Naive thymus-derived CD4-positive, alpha-beta T cell (primary cell): ENCODE results near the gene CALM1. TPM values are rescaled to one million over a fixed set of nuclear protein-coding genes. Genes with fewer than 3 reads are reported as not detected.

Experiments used
- ATAC-seq: fragments of 150-1000 bp; cut with Tn5 transposase; 2 replicates; pipeline ENCODE4 v1.10.0; 2021; ENCODE audit warnings: mild to moderate bottlenecking, moderate library complexity
- CTCF ChIA-PET: fragments of 350-600 bp; sonication (Branson Sonifier 250); formaldehyde crosslinking; loops from one replicate; lab custom pipeline; 2021; ENCODE audit warnings: antibody characterized with exemption; lab: Charles Lee
- POLR2A ChIA-PET: fragments of 350-600 bp; sonication (Branson Sonifier 250); formaldehyde crosslinking; loops from one replicate; lab custom pipeline; 2021; ENCODE audit warnings: antibody characterized with exemption, inconsistent platforms; lab: Charles Lee
- DNase-seq, 9 donors: peaks; one replicate each; pipeline versions ENCODE4 v3.0.0 to v3.0.0-alpha.2; 2020 to 2022; ENCODE audit warnings: mixed read lengths in 1 of 9
- H3K27ac ChIP-seq: one replicate; pipeline ENCODE4 v1.7.0; 2013; ENCODE audit warnings: mild to moderate bottlenecking, low read depth, low read length, moderate library complexity
- H3K27me3 ChIP-seq, 2 donors: one replicate each; pipeline ENCODE4 v1.7.0; 2013; ENCODE audit warnings: low read length in 2 of 2, mild to moderate bottlenecking in 2 of 2, moderate library complexity in 2 of 2; ENCODE audit not compliant: control insufficient read depth in 2 of 2, insufficient read depth in 2 of 2
- H3K36me3 ChIP-seq, 3 experiments: 1 replicate in 2 of 3; 2 replicates in 1 of 3; pipeline ENCODE4 v1.7.0; 2013; ENCODE audit warnings: low read length in 3 of 3, mild to moderate bottlenecking in 3 of 3, moderate library complexity in 1 of 3; ENCODE audit not compliant: insufficient read depth in 3 of 3, control insufficient read depth in 2 of 3
- H3K4me1 ChIP-seq, 2 donors: one replicate each; pipeline ENCODE4 v1.7.0; 2013; ENCODE audit warnings: low read length in 2 of 2, mild to moderate bottlenecking in 2 of 2, moderate library complexity in 1 of 2; ENCODE audit not compliant: control insufficient read depth in 2 of 2, insufficient read depth in 2 of 2
- H3K4me3 ChIP-seq: 2 replicates; pipeline ENCODE4 v1.7.0; 2013; ENCODE audit warnings: mild to moderate bottlenecking, low read length
- H3K9me3 ChIP-seq, 3 experiments: 1 replicate in 2 of 3; 2 replicates in 1 of 3; pipeline ENCODE4 v1.7.0; 2013; ENCODE audit warnings: low read length in 3 of 3; ENCODE audit not compliant: control insufficient read depth in 2 of 3
- H3K27ac Mint-ChIP-seq, 9 donors: one replicate each; pipeline ENCODE4 v1.8.0; 2020 to 2022; ENCODE audit warnings: mixed read lengths in 9 of 9, mild to moderate bottlenecking in 8 of 9, moderate library complexity in 5 of 9, inconsistent platforms in 2 of 9
- H3K27me3 Mint-ChIP-seq, 5 donors: one replicate each; pipeline ENCODE4 v1.8.0; 2021 to 2022; ENCODE audit warnings: mixed read lengths in 5 of 5, mild to moderate bottlenecking in 1 of 5
- H3K36me3 Mint-ChIP-seq, 5 donors: one replicate each; pipeline ENCODE4 v1.8.0; 2020 to 2022; ENCODE audit warnings: mixed read lengths in 5 of 5, mild to moderate bottlenecking in 3 of 5, inconsistent platforms in 1 of 5
- H3K4me1 Mint-ChIP-seq, 7 donors: one replicate each; pipeline ENCODE4 v1.8.0; 2020 to 2022; ENCODE audit warnings: mixed read lengths in 7 of 7, mild to moderate bottlenecking in 3 of 7, inconsistent platforms in 1 of 7
- H3K4me3 Mint-ChIP-seq, 10 donors: one replicate each; pipeline ENCODE4 v1.8.0; 2020 to 2022; ENCODE audit warnings: mild to moderate bottlenecking in 10 of 10, mixed read lengths in 10 of 10, moderate library complexity in 6 of 10, inconsistent platforms in 2 of 10
- H3K9me3 Mint-ChIP-seq, 11 donors: one replicate each; pipeline ENCODE4 v1.8.0; 2020 to 2022; ENCODE audit warnings: mixed read lengths in 11 of 11, mild to moderate bottlenecking in 4 of 11, inconsistent platforms in 1 of 11, moderate library complexity in 1 of 11
- intact Hi-C, 2 donors: fragments of 100-400 bp; cut with micrococcal nuclease; formaldehyde crosslinking; loops; one replicate each; pipeline ENCODE4 v1.15.1; 2023
- polyA plus RNA-seq, 2 donors: library from polyadenylated mRNA; unstranded; fragments of 300-500 nt; fragmentation: Illumina TruSeq; gene quantifications; one replicate each; pipeline ENCODE4 v1.2.3, GENCODE V29; 2021
- total RNA-seq, 6 experiments: library from RNA in 5 of 6; stranded (reverse) in 5 of 6; gene quantifications; 1 replicate in 5 of 6; 2 replicates in 1 of 6; pipeline ENCODE4 v1.2.3 and lab custom pipeline; 2021 to 2026

CALM1 gene
- total and polyA plus RNA-seq, 7 experiments from 2014 or later, result 611 to 2,295 (median 699) TPM

DNA sequence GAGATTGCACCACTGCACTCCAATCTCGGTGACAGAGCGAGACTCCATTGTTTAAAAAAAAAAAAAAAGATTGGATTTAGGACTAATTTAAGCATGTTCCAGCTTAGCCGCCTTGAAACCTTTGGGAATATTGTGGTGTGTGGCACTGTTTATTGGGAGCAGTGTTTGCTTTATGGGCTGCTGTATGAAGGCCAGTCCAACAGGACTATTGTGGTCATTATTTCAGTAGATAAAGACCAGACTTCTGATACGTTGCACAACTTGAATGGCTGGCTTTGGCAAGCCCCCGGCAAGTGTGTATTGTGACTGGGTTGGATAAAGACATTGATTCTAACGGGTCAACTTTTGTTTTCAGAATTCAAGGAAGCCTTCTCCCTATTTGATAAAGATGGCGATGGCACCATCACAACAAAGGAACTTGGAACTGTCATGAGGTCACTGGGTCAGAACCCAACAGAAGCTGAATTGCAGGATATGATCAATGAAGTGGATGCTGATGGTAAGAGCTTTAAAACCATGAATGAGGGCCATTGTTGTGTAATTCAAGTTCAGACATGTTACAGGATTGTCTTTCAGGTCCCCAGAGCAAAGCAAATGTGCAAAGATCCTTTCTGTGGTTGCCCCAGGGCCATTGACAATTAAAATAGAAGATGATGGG lies 4.2 kb downstream of the CALM1 start:
- Histone ChIP-seq H3K9me3 (no peaks in the 10 kb centered on the region), H3K4me1 (peaks cover 49 to 50% of the 10 kb centered on the region in 2 donors), H3K4me3 (no peak overlapping the region), H3K27me3 (no peaks in the 10 kb centered on the region), H3K27ac (peak overlapping the region; percentile 92), H3K36me3 (peaks cover 57 to 71% (median 63%) of the 10 kb centered on the region in 3 experiments)
- Mint-ChIP-seq H3K4me3 (peak overlapping the region; percentile 68 to 100 (median 97)), H3K36me3 (peaks cover 12 to 63% (median 56%) of the 10 kb centered on the region in 5 donors), H3K4me1 (peaks cover 44 to 80% (median 72%) of the 10 kb centered on the region in 7 donors), H3K27ac (peak overlapping the region in 8 of 9 donors; percentile 38 to 99 (median 80)), H3K27me3 (peaks cover 0 to 7% (median 0%) of the 10 kb centered on the region in 5 donors), H3K9me3 (peaks cover 0 to 16% (median 0%) of the 10 kb centered on the region in 11 donors)
- ATAC-seq (no peak), DNase-seq (no peak)
- ChIA-PET CTCF (interaction anchor here (0.7 to 2.7 kb wide), 7 partner anchors 12 to 99 kb away, joined by 3 to 12 read pairs (median 3); no protein-coding TSS in a partner anchor), POLR2A (interaction anchor here (0.6 to 7.2 kb wide), 8 partner anchors 8 to 1041 kb away, joined by 3 to 206 read pairs (median 4); partner anchors contain the start of gene NRDE2)
- intact Hi-C loops, result no loop called here

DNA sequence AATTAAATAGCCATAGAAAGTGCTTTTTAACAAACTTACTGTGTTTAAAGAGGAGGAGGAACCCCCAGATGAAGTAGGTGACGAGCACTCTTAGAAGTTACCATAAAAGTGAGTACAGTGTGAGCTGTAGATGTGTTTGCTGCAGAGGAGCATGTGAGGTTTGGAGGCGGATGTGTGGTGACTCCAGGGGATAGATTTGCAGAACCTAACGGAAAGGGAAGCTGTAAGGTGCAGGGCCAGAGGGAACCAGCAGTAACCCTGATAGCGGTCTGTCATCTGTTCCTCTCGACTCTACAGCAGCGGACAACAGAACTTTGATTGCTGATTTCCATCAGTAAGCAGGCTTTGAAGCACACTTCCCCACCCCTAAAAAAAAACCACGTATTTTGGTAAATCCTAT lies 5.2 kb downstream of the CALM1 start:
- no peak overlapping the region for H3K4me3 ChIP-seq
- H3K27me3 Mint-ChIP-seq, result peaks cover 0 to 5% (median 0%) of the 10 kb centered on the region in 5 donors
- H3K36me3 ChIP-seq, result peaks cover 61 to 79% (median 69%) of the 10 kb centered on the region in 3 experiments
- no peaks in the 10 kb centered on the region for H3K9me3 ChIP-seq
- peak in 3 of 9 donors; percentile 17 to 46 (median 39) for DNase-seq
- H3K36me3 Mint-ChIP-seq, result peaks cover 12 to 66% (median 63%) of the 10 kb centered on the region in 5 donors
- ATAC-seq, result no peak
- H3K4me1 Mint-ChIP-seq, result peaks cover 50 to 82% (median 78%) of the 10 kb centered on the region in 7 donors
- H3K27me3 ChIP-seq, result no peaks in the 10 kb centered on the region
- peak overlapping the region; percentile 8 to 99 (median 78) for H3K27ac Mint-ChIP-seq
- peak overlapping the region; percentile 92 for H3K27ac ChIP-seq
- H3K4me1 ChIP-seq, result peaks cover 47 to 49% of the 10 kb centered on the region in 2 donors
- H3K4me3 Mint-ChIP-seq, result peak overlapping the region; percentile 4 to 99 (median 84)
- H3K9me3 Mint-ChIP-seq, result peaks cover 0 to 11% (median 0%) of the 10 kb centered on the region in 11 donors
- CTCF ChIA-PET, result interaction anchor here (0.7 to 2.5 kb wide), 4 partner anchors 13 to 33 kb away, joined by 3 to 12 read pairs (median 3); no protein-coding TSS in a partner anchor
- intact Hi-C loops, result no loop called here
- POLR2A ChIA-PET, result interaction anchor here (0.9 to 7.2 kb wide), 7 partner anchors 9 to 295 kb away, joined by 3 to 206 read pairs (median 3); partner anchors contain the start of gene NRDE2

DNA sequence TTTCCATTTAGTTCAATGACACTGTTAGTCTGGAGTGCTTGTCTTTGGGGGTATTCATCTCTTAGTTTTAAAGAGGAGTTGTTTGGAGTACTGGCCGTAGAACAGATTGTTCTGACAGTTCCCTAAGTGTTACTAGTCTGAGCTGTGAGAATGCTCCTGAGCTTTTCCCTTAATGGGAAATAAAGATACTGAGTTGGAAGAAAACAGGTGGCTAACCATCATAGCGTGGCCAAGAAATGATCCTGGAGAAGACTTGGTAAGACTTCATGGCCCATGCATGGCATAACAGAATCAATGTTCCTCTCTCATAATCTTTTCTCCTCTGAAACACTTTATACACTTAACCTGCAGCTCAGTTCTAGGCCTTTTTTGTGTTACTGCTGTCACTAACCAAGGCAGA lies 6.2 kb downstream of the CALM1 start:
- Mint-ChIP-seq H3K4me3 (peak overlapping the region in 7 of 10 donors; percentile 7 to 96 (median 21)), H3K36me3 (peaks cover 12 to 66% (median 64%) of the 10 kb centered on the region in 5 donors), H3K27me3 (peaks cover 0 to 3% (median 0%) of the 10 kb centered on the region in 5 donors), H3K9me3 (peaks cover 0 to 8% (median 0%) of the 10 kb centered on the region in 11 donors), H3K27ac (peak overlapping the region in 7 of 9 donors; percentile 76 to 99 (median 87)), H3K4me1 (peaks cover 50 to 84% (median 81%) of the 10 kb centered on the region in 7 donors)
- POLR2A ChIA-PET, result interaction anchor here (0.6 to 7.2 kb wide), 7 partner anchors 9 to 89 kb away, joined by 3 to 206 read pairs (median 3); no protein-coding TSS in a partner anchor
- no peaks in the 10 kb centered on the region for H3K27me3 ChIP-seq
- CTCF ChIA-PET, result no interaction called here
- intact Hi-C loops, result no loop called here
- H3K4me3 ChIP-seq, result no peak overlapping the region
- DNase-seq, result no peak
- H3K9me3 ChIP-seq, result no peaks in the 10 kb centered on the region
- H3K27ac ChIP-seq, result peak overlapping the region; percentile 92
- H3K36me3 ChIP-seq, result peaks cover 61 to 79% (median 69%) of the 10 kb centered on the region in 3 experiments
- ATAC-seq, result no peak
- H3K4me1 ChIP-seq, result peaks cover 47 to 49% of the 10 kb centered on the region in 2 donors

DNA sequence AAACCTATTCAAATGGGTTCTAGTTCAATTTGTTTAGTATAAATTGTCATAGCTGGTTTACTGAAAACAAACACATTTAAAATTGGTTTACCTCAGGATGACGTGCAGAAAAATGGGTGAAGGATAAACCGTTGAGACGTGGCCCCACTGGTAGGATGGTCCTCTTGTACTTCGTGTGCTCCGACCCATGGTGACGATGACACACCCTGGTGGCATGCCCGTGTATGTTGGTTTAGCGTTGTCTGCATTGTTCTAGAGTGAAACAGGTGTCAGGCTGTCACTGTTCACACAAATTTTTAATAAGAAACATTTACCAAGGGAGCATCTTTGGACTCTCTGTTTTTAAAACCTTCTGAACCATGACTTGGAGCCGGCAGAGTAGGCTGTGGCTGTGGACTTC lies 8.3 kb downstream of the CALM1 start:
- Mint-ChIP-seq H3K27me3 (no peaks in the 10 kb centered on the region), H3K4me1 (peaks cover 44 to 81% (median 69%) of the 10 kb centered on the region in 7 donors), H3K4me3 (peak overlapping the region in 1 of 10 donors; percentile 42), H3K27ac (peak overlapping the region in 5 of 9 donors; percentile 28 to 69 (median 49)), H3K36me3 (peaks cover 12 to 60% (median 52%) of the 10 kb centered on the region in 5 donors), H3K9me3 (peaks cover 0 to 4% (median 0%) of the 10 kb centered on the region in 11 donors)
- peaks cover 37 to 38% of the 10 kb centered on the region in 2 donors for H3K4me1 ChIP-seq
- no peak overlapping the region for H3K27ac ChIP-seq
- H3K27me3 ChIP-seq, result no peaks in the 10 kb centered on the region
- H3K36me3 ChIP-seq, result peaks cover 58 to 73% (median 65%) of the 10 kb centered on the region in 3 experiments
- H3K4me3 ChIP-seq, result no peak overlapping the region
- ATAC-seq, result no peak
- CTCF ChIA-PET, result no interaction called here
- DNase-seq, result peak in 1 of 9 donors; percentile 19
- H3K9me3 ChIP-seq, result no peaks in the 10 kb centered on the region
- intact Hi-C loops, result no loop called here
- POLR2A ChIA-PET, result interaction anchor here (0.7 to 7.2 kb wide), 2 partner anchors 23 to 1639 kb away, joined by 4 to 206 read pairs; no protein-coding TSS in a partner anchor

DNA sequence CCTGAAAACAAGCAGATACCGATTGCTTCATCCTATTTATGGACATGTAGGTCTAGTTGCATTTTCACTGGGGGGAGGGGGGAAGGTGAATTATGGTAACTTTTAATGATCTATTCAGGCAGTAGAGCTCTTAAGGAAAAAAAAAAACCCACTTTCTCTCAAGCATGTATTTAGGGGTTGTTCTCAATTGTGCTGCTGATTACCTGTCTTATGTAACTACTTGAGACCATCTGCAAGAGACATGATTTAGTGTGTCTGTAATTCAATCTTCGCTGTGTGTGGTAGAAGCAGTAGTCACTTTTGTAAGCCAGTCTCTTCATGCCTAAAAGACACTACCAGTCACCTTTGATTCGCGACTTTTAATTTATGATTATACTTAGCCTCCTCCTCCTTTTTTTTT lies 8.9 kb downstream of the CALM1 start:
- peaks cover 12 to 55% (median 50%) of the 10 kb centered on the region in 5 donors for H3K36me3 Mint-ChIP-seq
- H3K36me3 ChIP-seq, result peaks cover 52 to 66% (median 58%) of the 10 kb centered on the region in 3 experiments
- H3K27ac Mint-ChIP-seq, result peak overlapping the region in 8 of 9 donors; percentile 15 to 69 (median 49)
- H3K9me3 ChIP-seq, result no peaks in the 10 kb centered on the region
- peaks cover 0 to 4% (median 0%) of the 10 kb centered on the region in 11 donors for H3K9me3 Mint-ChIP-seq
- no peak overlapping the region for H3K4me3 ChIP-seq
- ChIA-PET CTCF (no interaction called here), POLR2A (interaction anchor here (0.6 to 4.3 kb wide), 6 partner anchors 9 to 1639 kb away, joined by 3 to 24 read pairs (median 10); partner anchors contain the start of gene CALM1)
- no peak for ATAC-seq
- DNase-seq, result peak in 2 of 9 donors; percentile 10 to 16
- H3K27ac ChIP-seq, result no peak overlapping the region
- intact Hi-C loops, result no loop called here
- H3K27me3 Mint-ChIP-seq, result no peaks in the 10 kb centered on the region
- H3K4me1 ChIP-seq, result peaks cover 30 to 31% of the 10 kb centered on the region in 2 donors
- H3K4me1 Mint-ChIP-seq, result peaks cover 40 to 74% (median 62%) of the 10 kb centered on the region in 7 donors
- no peaks in the 10 kb centered on the region for H3K27me3 ChIP-seq
- no peak overlapping the region for H3K4me3 Mint-ChIP-seq

DNA sequence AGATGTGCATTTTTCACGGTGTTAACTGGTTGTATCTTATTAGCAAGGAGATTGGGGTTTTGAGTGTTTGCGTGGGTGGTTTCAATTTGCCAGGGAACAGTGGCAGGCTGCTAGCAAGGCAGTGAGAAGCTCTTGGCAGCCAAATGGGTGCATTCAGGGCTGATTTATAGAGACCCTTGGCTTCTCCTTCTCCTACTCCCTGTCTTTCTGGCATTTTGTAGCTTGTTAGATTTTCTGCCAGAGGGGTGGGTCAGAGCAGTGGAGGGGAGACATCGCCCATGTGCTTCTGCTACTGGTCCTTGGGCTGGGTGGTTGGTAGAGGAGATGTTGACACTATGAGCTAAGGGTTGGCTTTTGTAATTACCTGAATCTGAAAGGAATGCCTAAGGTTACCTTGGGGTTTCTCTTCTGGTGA lies 9.6 kb downstream of the CALM1 start:
- H3K4me1 Mint-ChIP-seq, result peaks cover 35 to 69% (median 56%) of the 10 kb centered on the region in 7 donors
- peak; percentile 21 for ATAC-seq
- POLR2A ChIA-PET, result interaction anchor here (0.6 to 4.3 kb wide), 5 partner anchors 10 to 25 kb away, joined by 3 to 24 read pairs (median 15); partner anchors contain the start of gene CALM1

More for the DNA sequence above, 9.6 kb downstream of the CALM1 start:
- Mint-ChIP-seq H3K4me3 (peak overlapping the region in 1 of 10 donors; percentile 37), H3K27ac (peak overlapping the region; percentile 15 to 88 (median 49)), H3K36me3 (peaks cover 9 to 48% (median 44%) of the 10 kb centered on the region in 5 donors), H3K27me3 (no peaks in the 10 kb centered on the region), H3K9me3 (peaks cover 0 to 4% (median 0%) of the 10 kb centered on the region in 11 donors)
- no peaks in the 10 kb centered on the region for H3K27me3 ChIP-seq
- peak in 1 of 9 donors; percentile 14 for DNase-seq
- H3K4me3 ChIP-seq, result no peak overlapping the region
- peak overlapping the region; percentile 4 for H3K27ac ChIP-seq
- H3K4me1 ChIP-seq, result peaks cover 24 to 25% of the 10 kb centered on the region in 2 donors
- no peaks in the 10 kb centered on the region for H3K9me3 ChIP-seq
- H3K36me3 ChIP-seq, result peaks cover 45 to 60% (median 52%) of the 10 kb centered on the region in 3 experiments
- intact Hi-C loops, result no loop called here
- CTCF ChIA-PET, result no interaction called here
